Endothelial cell of umbilical vein (primary cell): Measurements from ENCODE around the gene GLB1L2.

Experiments used
- EZH2 ChIP-seq: IDR thresholded peaks from 2 replicates; pipeline ENCODE4 v1.6.1; 2012; ENCODE audit warnings: borderline replicate concordance, low read depth, mild to moderate bottlenecking, moderate library complexity, low read length, inconsistent platforms; ENCODE audit not compliant: severe bottlenecking
- MYC ChIP-seq: IDR thresholded peaks from one replicate; pipeline ENCODE4 v1.6.1; 2011; ENCODE audit warnings: mild to moderate bottlenecking, low read depth, low read length
- POLR2A ChIP-seq: IDR thresholded peaks from 2 replicates; pipeline ENCODE4 v1.6.1; 2012; ENCODE audit warnings: low read depth, mild to moderate bottlenecking, control low read depth, low read length
- POLR2AphosphoS5 ChIP-seq: IDR thresholded peaks from 2 replicates; pipeline ENCODE4 v1.6.1; 2012; ENCODE audit warnings: low read depth, mild to moderate bottlenecking, control low read depth, low read length, moderate library complexity; ENCODE audit not compliant: insufficient read depth
- TF ChIP-seq, protein P1 (sequence below), 2 donors: IDR thresholded peaks; 1 replicate in 1 of 2; 2 replicates in 1 of 2; pipeline ENCODE4 v1.5.1; 2011; ENCODE audit warnings: low read length in 2 of 2, mild to moderate bottlenecking in 2 of 2, moderate library complexity in 2 of 2, control low read depth in 1 of 2, inconsistent platforms in 1 of 2, low read depth in 1 of 2; ENCODE audit not compliant: insufficient read depth in 1 of 2; ENCODE audit errors: extremely low read depth in 1 of 2

DNA sequence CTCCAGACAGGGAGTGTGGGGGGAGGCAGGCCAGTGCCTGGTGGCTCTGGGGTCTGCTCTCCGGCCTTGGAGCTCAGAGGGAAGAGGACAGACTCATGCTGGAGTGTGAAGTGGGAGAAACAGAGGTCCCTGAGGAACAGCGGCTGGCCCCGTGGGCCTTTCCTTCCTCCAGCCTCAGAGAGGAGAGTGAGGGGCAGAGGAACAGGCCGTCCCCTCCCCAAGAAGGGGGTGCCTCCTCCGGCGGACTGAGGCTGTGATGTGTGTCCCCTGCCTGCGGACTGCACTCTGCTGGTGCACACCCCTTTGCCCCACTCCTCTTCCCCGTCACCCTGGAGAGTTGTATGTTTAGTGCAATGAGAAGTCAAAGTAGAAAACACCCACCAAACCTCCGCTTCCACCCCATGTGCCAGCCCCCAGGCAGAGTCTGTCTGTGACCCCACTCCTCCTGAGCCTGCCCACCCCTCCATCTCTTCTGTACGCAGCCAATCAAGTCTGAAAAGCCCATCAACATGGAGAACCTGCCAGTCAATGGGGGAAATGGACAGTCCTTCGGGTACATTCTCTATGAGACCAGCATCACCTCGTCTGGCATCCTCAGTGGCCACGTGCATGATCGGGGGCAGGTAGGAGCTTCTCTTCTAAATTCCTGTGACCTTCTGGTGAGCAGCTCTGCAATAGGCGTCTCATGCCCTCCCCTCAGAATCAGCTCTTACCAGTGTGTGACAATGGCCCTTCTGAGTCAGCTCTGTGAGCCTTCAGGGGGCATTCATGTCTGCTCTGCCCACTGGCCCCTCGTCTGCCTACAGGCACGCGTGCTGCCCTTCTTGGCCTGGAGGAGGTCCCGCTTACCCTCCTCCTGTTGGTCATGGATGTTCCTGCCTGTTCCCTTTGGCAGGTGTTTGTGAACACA lies 39.0 kb downstream of the GLB1L2 start:
- TF ChIP-seq POLR2AphosphoS5 (no peak), POLR2A (no peak), EZH2 (no peak), MYC (no peak)
- TF ChIP-seq, protein P1, sequence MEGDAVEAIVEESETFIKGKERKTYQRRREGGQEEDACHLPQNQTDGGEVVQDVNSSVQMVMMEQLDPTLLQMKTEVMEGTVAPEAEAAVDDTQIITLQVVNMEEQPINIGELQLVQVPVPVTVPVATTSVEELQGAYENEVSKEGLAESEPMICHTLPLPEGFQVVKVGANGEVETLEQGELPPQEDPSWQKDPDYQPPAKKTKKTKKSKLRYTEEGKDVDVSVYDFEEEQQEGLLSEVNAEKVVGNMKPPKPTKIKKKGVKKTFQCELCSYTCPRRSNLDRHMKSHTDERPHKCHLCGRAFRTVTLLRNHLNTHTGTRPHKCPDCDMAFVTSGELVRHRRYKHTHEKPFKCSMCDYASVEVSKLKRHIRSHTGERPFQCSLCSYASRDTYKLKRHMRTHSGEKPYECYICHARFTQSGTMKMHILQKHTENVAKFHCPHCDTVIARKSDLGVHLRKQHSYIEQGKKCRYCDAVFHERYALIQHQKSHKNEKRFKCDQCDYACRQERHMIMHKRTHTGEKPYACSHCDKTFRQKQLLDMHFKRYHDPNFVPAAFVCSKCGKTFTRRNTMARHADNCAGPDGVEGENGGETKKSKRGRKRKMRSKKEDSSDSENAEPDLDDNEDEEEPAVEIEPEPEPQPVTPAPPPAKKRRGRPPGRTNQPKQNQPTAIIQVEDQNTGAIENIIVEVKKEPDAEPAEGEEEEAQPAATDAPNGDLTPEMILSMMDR (IDR thresholded peaks at IDR 0.05; ENCODE audit: extremely low read depth in 1 of 2, insufficient read depth in 1 of 2, low read depth in 1 of 2, low read length in 2 of 2): no peak
